Activated naive CD8-positive, alpha-beta T cell treated with anti-CD3 and anti-CD28 coated beads, Interleukin-2, amount 10 ng/mL, durations not matched to agents 7 days and 5 days (primary cell): ENCODE results near the gene AVPR2. TPM values are rescaled to one million over a fixed set of nuclear protein-coding genes. Genes with fewer than 3 reads are reported as not detected.
A peak's percentile ranks its signal among the peaks of the same experiment; 100 is the strongest.

Experiments used
- ATAC-seq: fragments of 150-1000 bp; cut with Tn5 transposase; one replicate; pipeline ENCODE4 v1.10.0; 2021; ENCODE audit warnings: low read depth, moderate library complexity
- POLR2A ChIA-PET: fragments of 350-600 bp; sonication (Branson Sonifier 250); formaldehyde crosslinking; loops from one replicate; lab custom pipeline; 2021; ENCODE audit warnings: antibody characterized with exemption; lab: Charles Lee
- DNase-seq: peaks from one replicate; pipeline ENCODE4 v3.0.0; 2021
- H3K27ac Mint-ChIP-seq: one replicate; pipeline ENCODE4 v1.8.0; 2022; ENCODE audit warnings: mild to moderate bottlenecking, mixed read lengths
- H3K27me3 Mint-ChIP-seq: one replicate; pipeline ENCODE4 v1.8.0; 2022; ENCODE audit warnings: mild to moderate bottlenecking, moderate library complexity, mixed read lengths
- H3K36me3 Mint-ChIP-seq: one replicate; pipeline ENCODE4 v1.8.0; 2021; ENCODE audit warnings: mild to moderate bottlenecking, mixed read lengths
- H3K4me1 Mint-ChIP-seq: one replicate; pipeline ENCODE4 v1.8.0; 2021; ENCODE audit warnings: mixed read lengths
- H3K4me3 Mint-ChIP-seq: one replicate; pipeline ENCODE4 v1.8.0; 2022; ENCODE audit warnings: mild to moderate bottlenecking, moderate library complexity, mixed read lengths
- H3K9me3 Mint-ChIP-seq: one replicate; pipeline ENCODE4 v1.8.0; 2021; ENCODE audit warnings: mixed read lengths
- total RNA-seq, 2 experiments: library from RNA; stranded (reverse); gene quantifications; one replicate each; pipeline ENCODE4 v1.2.3, GENCODE V29; 2021

AVPR2 gene
- total RNA-seq, 2 experiments from 2014 or later, result not detected

DNA sequence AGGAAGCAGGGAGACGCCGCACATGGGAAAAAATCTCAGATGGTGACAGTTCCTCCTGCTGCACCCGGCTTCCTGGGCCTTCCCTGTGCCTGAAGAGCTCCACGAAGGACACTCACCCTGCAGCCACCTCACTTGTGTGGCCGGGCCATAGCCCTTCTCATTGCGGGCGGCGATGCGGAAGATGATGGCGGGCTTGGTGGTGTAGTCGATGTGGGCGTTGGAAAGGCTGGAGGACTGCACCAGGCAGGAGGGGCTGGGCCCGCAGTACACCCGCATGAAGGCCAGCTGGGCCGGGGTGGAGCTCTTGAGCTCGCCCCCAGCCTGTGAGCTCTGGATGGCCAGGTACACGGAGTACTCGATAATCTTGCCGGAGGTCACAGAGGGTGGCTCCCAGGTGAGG, 45.7 kb downstream of the AVPR2 start:
- H3K4me1 Mint-ChIP-seq, result peaks cover 13% of the 10 kb centered on the region
- H3K27ac Mint-ChIP-seq, result peak overlapping the region; percentile 58
- H3K9me3 Mint-ChIP-seq, result no peaks in the 10 kb centered on the region
- no peak for ATAC-seq
- no peaks in the 10 kb centered on the region for H3K27me3 Mint-ChIP-seq
- no peak for DNase-seq
- POLR2A ChIA-PET, result interaction anchor here (1.8 to 12.8 kb wide), 2 partner anchors 17 to 25 kb away, joined by 10 to 185 read pairs; partner anchors contain the start of gene ARHGAP4
- H3K4me3 Mint-ChIP-seq, result no peak overlapping the region
- peaks cover 4% of the 10 kb centered on the region for H3K36me3 Mint-ChIP-seq

- POLR2A ChIA-PET, result interaction anchor here (12.8 kb wide), 1 partner anchor 26 kb away, joined by 185 read pairs; the partner anchor contains the start of gene ARHGAP4
- ATAC-seq, result no peak
- Mint-ChIP-seq H3K36me3 (peaks cover 4% of the 10 kb centered on the region), H3K4me3 (no peak overlapping the region), H3K4me1 (peaks cover 13% of the 10 kb centered on the region), H3K9me3 (no peaks in the 10 kb centered on the region), H3K27me3 (no peaks in the 10 kb centered on the region), H3K27ac (no peak overlapping the region)
- DNase-seq, result no peak
These were observed 47.4 kb downstream of the AVPR2 start for GRCh38 chrX:153951683-153952372.

- no peak for DNase-seq
- Mint-ChIP-seq H3K9me3 (no peaks in the 10 kb centered on the region), H3K4me3 (no peak overlapping the region), H3K27ac (no peak overlapping the region), H3K4me1 (peaks cover 12% of the 10 kb centered on the region), H3K27me3 (no peaks in the 10 kb centered on the region), H3K36me3 (peaks cover 3% of the 10 kb centered on the region)
- POLR2A ChIA-PET, result interaction anchor here (12.8 kb wide), 1 partner anchor 27 kb away, joined by 185 read pairs; the partner anchor contains the start of gene ARHGAP4
- ATAC-seq, result no peak
These were observed 48.0 kb downstream of the AVPR2 start for GRCh38 chrX:153952373-153953026.

GRCh38 chrX:153953342-153953830, 48.9 kb downstream of the AVPR2 start:
- Mint-ChIP-seq H3K27ac (peak overlapping the region; percentile 69), H3K4me1 (peaks cover 8% of the 10 kb centered on the region), H3K27me3 (no peaks in the 10 kb centered on the region), H3K4me3 (no peak overlapping the region), H3K36me3 (peaks cover 2% of the 10 kb centered on the region), H3K9me3 (no peaks in the 10 kb centered on the region)
- DNase-seq (peak; percentile 82), ATAC-seq (peak; percentile 69)
- POLR2A ChIA-PET, result interaction anchor here (12.8 kb wide), 1 partner anchor 28 kb away, joined by 185 read pairs; the partner anchor contains the start of gene ARHGAP4

DNA sequence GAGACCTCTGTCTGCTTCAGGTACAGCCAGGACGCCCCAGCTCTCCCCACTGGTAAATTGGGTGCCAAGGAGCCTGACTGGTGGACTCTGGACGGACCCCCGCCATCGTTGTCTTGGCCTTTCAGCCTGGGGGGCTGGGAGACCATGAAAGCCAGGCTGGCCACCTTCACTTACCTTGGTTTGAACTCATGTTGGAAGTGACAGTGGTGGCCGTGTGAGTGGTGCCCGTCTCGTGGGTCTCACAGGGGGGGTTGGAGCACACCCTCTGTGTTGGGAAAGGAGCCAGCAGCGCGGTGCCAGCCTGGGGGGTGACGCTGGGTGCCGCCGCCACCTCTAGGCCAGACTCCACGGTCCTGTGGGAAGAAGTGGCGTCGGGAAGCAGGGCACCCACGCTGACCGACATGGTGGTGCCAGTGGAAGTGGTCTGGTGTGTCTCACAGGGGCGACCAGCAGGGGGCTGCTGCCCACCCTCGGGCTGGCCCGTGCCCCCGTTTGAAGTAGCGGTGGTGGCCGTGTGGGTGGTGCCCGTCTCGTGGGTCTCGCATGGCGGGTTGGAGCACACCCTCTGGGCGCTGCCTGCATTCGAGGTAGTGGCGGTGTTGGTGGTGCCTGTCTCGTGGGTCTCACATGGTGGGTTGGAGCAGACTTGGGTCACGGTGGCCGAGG, 49.6 kb downstream of the AVPR2 start:
- Mint-ChIP-seq H3K27ac (no peak overlapping the region), H3K4me3 (no peak overlapping the region), H3K27me3 (no peaks in the 10 kb centered on the region), H3K9me3 (no peaks in the 10 kb centered on the region), H3K4me1 (peaks cover 6% of the 10 kb centered on the region), H3K36me3 (peaks cover 2% of the 10 kb centered on the region)
- DNase-seq (no peak), ATAC-seq (no peak)
- POLR2A ChIA-PET, result interaction anchor here (12.8 kb wide), 1 partner anchor 29 kb away, joined by 185 read pairs; the partner anchor contains the start of gene ARHGAP4

- Mint-ChIP-seq H3K4me3 (no peak overlapping the region), H3K9me3 (no peaks in the 10 kb centered on the region), H3K36me3 (peaks cover 2% of the 10 kb centered on the region), H3K27me3 (no peaks in the 10 kb centered on the region), H3K4me1 (peaks cover 4% of the 10 kb centered on the region), H3K27ac (no peak overlapping the region)
- ATAC-seq, result no peak
- POLR2A ChIA-PET, result no interaction called here
- DNase-seq, result no peak
These were observed 50.2 kb downstream of the AVPR2 start for GRCh38 chrX:153954558-153955227.

- H3K27ac Mint-ChIP-seq, result no peak overlapping the region
These were observed 50.8 kb downstream of the AVPR2 start for GRCh38 chrX:153955228-153955732.

GRCh38 chrX:153956044-153956907, 51.8 kb downstream of the AVPR2 start:
- Mint-ChIP-seq H3K4me1 (no peaks in the 10 kb centered on the region), H3K9me3 (no peaks in the 10 kb centered on the region), H3K4me3 (no peak overlapping the region), H3K36me3 (peaks cover 2% of the 10 kb centered on the region), H3K27ac (no peak overlapping the region), H3K27me3 (no peaks in the 10 kb centered on the region)
- POLR2A ChIA-PET, result interaction anchor here (0.9 kb wide), 1 partner anchor 11 kb away, joined by 3 read pairs; no protein-coding TSS in a partner anchor
- ATAC-seq (no peak), DNase-seq (no peak)

More at GRCh38 chrX:153955228-153955732, 50.8 kb downstream of the AVPR2 start:
- DNase-seq, result no peak
- POLR2A ChIA-PET, result no interaction called here
- peaks cover 4% of the 10 kb centered on the region for H3K4me1 Mint-ChIP-seq
- no peaks in the 10 kb centered on the region for H3K27me3 Mint-ChIP-seq
- no peak for ATAC-seq
- H3K36me3 Mint-ChIP-seq, result peaks cover 2% of the 10 kb centered on the region
- no peak overlapping the region for H3K4me3 Mint-ChIP-seq
- H3K9me3 Mint-ChIP-seq, result no peaks in the 10 kb centered on the region

Other genes starting within 250 kb of the AVPR2 start
- 1 to 10 TPM in 1 of 2 experiments, under 1 TPM in 1; 0.79 to 1.1 TPM for gene PNCK, start 230.9 kb upstream of the AVPR2 start, total RNA-seq
- gene SLC6A8, start 216.7 kb upstream of the AVPR2 start, total RNA-seq, result 1 to 10 TPM; 1.7 to 1.9 TPM
- 100 to 1,000 TPM; 140 to 141 TPM for gene BCAP31, start 180.3 kb upstream of the AVPR2 start, total RNA-seq
- 10 to 100 TPM; 15.9 to 16.4 TPM for gene ABCD1, start 179.8 kb upstream of the AVPR2 start, total RNA-seq
- gene PLXNB3, start 140.4 kb upstream of the AVPR2 start, total RNA-seq, result 1 to 10 TPM; 1.3 to 2.1 TPM
- gene SRPK3, start 123.6 kb upstream of the AVPR2 start, total RNA-seq, result not detected
- 10 to 100 TPM; 66.3 to 67.1 TPM for gene IDH3G, start 110.3 kb upstream of the AVPR2 start, total RNA-seq
- gene SSR4, start 110.0 kb upstream of the AVPR2 start, total RNA-seq, result 100 to 1,000 TPM; 158 to 162 TPM
- gene PDZD4, start 74.1 kb upstream of the AVPR2 start, total RNA-seq, result 1 to 10 TPM in 1 of 2 experiments, under 1 TPM in 1; 0.80 to 1.1 TPM
- gene L1CAM, start 18.5 kb upstream of the AVPR2 start, total RNA-seq, result 1 to 10 TPM; 4.5 to 7.2 TPM
- gene ARHGAP4, start 21.6 kb downstream of the AVPR2 start, total RNA-seq, result 100 to 1,000 TPM; 341 to 356 TPM
- 10 to 100 TPM; 79.5 to 84.3 TPM for gene NAA10, start 30.4 kb downstream of the AVPR2 start, total RNA-seq
- gene RENBP, start 40.0 kb downstream of the AVPR2 start, total RNA-seq, result 10 to 100 TPM; 18.1 to 18.8 TPM
- 100 to 1,000 TPM; 101 to 107 TPM for gene HCFC1, start 67.1 kb downstream of the AVPR2 start, total RNA-seq
- gene TMEM187, start 68.1 kb downstream of the AVPR2 start, total RNA-seq, result 1 to 10 TPM; 8.6 to 9.7 TPM
- 100 to 1,000 TPM; 127 to 135 TPM for gene IRAK1, start 115.2 kb downstream of the AVPR2 start, total RNA-seq
- 10 to 100 TPM; 81.9 to 82.8 TPM for gene MECP2, start 193.0 kb downstream of the AVPR2 start, total RNA-seq
- not detected for gene OPN1LW, start 239.6 kb downstream of the AVPR2 start, total RNA-seq